ENCODE data around the gene HOXC12.

HOXC12 gene

DNA sequence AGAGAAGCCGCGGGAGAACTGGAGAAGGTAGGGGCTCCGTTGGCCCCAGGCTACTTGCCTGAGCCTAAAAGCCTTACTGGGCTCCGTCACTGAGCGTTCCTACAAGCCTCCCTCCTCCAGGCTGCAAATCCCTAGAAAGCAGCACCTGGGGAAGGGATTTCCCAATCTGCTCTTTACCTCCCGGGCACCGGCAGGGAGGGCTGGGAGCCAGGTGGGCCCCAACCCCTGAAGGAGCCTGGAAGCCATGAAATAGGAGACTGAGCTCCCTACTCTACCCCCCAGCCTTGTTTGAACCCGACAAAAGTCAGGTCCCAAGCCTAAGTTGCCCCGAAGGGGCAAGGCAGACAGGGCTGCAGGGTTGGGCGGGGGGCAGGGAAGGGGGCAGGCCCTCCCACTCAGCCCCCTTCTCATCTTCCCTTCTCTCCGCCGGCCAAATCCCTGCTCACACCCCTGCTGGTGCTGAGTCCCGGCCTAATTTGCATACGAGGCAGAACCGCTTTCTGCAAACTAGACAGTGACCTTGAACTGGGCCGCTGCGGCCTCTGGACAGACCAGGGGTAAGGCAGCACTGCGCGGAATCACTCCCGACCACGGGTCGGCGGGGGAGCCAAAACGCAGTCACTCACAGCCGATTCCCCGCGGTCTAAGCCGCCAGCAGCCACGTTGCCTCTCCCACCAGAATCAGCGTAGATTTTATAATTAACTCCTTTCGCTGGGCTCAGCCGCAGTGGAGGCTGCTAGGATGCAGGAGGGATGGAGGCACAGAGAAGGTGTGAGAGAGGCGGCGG is 3.7 kb upstream of the HOXC12 start:
- H3K4me3 ChIP-seq (ENCODE audit: insufficient read depth, low read depth, low read length): no peak overlapping the region
- H3K4me1 ChIP-seq (ENCODE audit: control insufficient read depth, insufficient read depth, low read length): no peaks in the 10 kb centered on the region
- H3K27ac ChIP-seq (ENCODE audit: insufficient read depth, low read depth, low read length, poor library complexity, severe bottlenecking): no peak overlapping the region
- 6 to 8% methylated on average over 34 of the region's 34 CpGs for WGBS, 2 experiments
- no peaks in the 10 kb centered on the region for H3K9me3 ChIP-seq (ENCODE audit: control insufficient read depth, low read length)
- H3K36me3 ChIP-seq (ENCODE audit: control insufficient read depth, insufficient read depth, low read length): no peaks in the 10 kb centered on the region
- peaks cover 100% of the 10 kb centered on the region for H3K27me3 ChIP-seq (ENCODE audit: control insufficient read depth, insufficient read depth, low read length, poor library complexity, severe bottlenecking)

DNA sequence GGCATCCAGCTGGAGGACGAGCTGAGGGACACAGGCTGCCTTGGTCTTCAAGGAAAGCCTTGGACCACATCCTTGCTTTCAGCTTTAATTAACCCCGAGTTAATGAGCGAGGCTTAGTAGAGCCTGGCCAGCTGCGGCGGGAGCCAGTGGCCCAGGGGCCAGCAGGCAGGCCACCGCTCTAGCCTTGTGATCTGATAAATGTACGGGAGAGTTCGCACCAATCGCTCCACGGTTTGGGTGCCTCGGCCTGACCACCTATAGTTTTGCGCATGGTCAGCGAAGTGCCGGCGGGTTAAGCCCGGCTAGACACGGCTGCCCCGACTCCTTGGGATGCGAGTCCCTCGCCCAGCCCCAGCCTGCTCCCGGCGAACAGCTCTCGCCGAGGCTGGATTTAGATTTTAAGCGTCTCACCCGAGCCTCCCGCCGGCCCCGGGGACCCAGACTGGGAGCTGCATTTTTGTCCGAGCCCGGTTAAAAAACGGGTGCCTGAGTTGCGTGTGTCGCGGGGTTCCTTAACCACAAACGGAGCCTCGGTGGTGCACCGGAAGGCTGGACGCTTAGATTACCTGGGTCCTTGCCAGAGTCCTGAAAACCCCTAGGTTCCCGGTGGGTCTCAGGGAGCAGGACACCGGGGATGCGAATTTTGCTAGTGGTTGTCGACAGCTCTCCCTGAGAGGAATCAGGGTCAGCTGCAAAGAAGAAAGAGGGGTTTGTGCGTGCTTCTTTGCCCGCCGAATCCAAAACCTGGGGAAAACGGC is 2.9 kb upstream of the HOXC12 start:
- Histone ChIP-seq H3K27me3 (ENCODE audit: control insufficient read depth, insufficient read depth, low read length, poor library complexity, severe bottlenecking) (peaks cover 100% of the 10 kb centered on the region), H3K4me3 (ENCODE audit: insufficient read depth, low read depth, low read length) (no peak overlapping the region), H3K27ac (ENCODE audit: insufficient read depth, low read depth, low read length, poor library complexity, severe bottlenecking) (no peak overlapping the region), H3K4me1 (ENCODE audit: control insufficient read depth, insufficient read depth, low read length) (no peaks in the 10 kb centered on the region), H3K36me3 (ENCODE audit: control insufficient read depth, insufficient read depth, low read length) (no peaks in the 10 kb centered on the region), H3K9me3 (ENCODE audit: control insufficient read depth, low read length) (no peaks in the 10 kb centered on the region)
- 8% methylated on average over 47 of the region's 47 CpGs for WGBS, 2 experiments

DNA sequence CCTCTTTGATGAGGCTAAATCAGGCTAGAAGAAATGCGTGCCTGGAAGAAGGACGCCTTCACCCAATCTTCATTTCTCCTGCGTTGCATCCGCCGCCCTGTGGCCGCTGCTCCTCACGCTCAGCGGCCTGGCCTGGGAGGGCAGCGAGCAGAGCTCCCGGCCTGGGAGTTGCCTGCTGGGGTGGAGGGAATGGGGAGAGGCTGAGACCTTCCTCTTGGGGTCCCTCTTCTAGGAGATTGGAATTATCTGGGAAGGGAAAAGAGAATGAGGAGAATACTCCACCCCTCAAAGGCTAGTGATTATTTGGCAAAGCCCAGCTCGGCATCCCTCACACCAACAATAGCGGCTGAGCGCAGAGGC is 2.4 kb upstream of the HOXC12 start:
- Histone ChIP-seq H3K27me3 (ENCODE audit: control insufficient read depth, insufficient read depth, low read length, poor library complexity, severe bottlenecking) (peaks cover 100% of the 10 kb centered on the region), H3K36me3 (ENCODE audit: control insufficient read depth, insufficient read depth, low read length) (no peaks in the 10 kb centered on the region), H3K4me3 (ENCODE audit: insufficient read depth, low read depth, low read length) (no peak overlapping the region), H3K4me1 (ENCODE audit: control insufficient read depth, insufficient read depth, low read length) (no peaks in the 10 kb centered on the region), H3K27ac (ENCODE audit: insufficient read depth, low read depth, low read length, poor library complexity, severe bottlenecking) (no peak overlapping the region), H3K9me3 (ENCODE audit: control insufficient read depth, low read length) (no peaks in the 10 kb centered on the region)
- WGBS, 2 experiments: 4 to 5% methylated on average over 13 of the region's 13 CpGs

DNA sequence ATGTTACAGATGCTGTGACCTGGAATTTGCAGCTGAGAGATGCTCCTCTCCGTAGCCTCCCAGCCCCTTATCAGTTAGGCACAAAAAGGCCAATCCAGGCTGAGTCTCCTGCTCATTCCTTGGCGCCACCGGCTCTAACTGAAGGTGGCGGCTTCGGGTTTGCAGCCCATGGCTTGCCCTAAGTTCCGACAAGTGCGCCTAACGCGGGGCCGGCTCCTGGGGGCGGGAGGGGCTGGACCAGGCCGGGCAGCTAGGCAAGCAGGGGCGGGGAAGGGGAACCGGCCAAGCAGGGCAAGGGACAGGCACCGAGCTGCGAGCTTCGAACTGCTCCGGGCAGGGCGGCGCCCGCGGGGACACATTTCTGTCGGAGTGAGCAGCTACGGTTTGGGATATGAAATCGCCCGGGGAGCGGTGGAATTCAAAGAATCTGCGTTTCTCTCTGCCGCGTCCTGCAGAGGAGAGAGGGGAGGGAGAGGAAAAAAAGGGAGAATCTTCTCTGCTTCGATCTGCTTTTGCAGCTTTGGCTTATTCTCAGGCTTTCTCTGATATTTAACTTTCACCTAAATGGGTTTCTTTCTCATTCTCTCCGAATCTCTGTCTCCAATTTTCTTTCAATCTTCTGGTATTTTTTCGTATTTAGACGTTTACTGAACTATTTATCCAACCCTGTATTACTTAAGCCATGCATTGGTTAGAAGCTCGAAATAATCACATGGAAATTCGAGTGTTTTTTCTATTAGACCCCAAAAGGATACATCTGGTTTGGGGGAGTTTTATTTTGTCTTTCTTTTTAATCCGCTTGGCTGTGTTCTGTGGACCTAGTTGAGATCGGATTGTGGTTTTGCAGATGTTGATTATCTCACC is 1.6 kb upstream of the HOXC12 start:
- Histone ChIP-seq H3K36me3 (ENCODE audit: control insufficient read depth, insufficient read depth, low read length) (no peaks in the 10 kb centered on the region), H3K4me3 (ENCODE audit: insufficient read depth, low read depth, low read length) (no peak overlapping the region), H3K9me3 (ENCODE audit: control insufficient read depth, low read length) (no peaks in the 10 kb centered on the region), H3K27me3 (ENCODE audit: control insufficient read depth, insufficient read depth, low read length, poor library complexity, severe bottlenecking) (peaks cover 100% of the 10 kb centered on the region), H3K4me1 (ENCODE audit: control insufficient read depth, insufficient read depth, low read length) (no peaks in the 10 kb centered on the region), H3K27ac (ENCODE audit: insufficient read depth, low read depth, low read length, poor library complexity, severe bottlenecking) (no peak overlapping the region)
- 5 to 6% methylated on average over 38 of the region's 38 CpGs for WGBS, 2 experiments

DNA sequence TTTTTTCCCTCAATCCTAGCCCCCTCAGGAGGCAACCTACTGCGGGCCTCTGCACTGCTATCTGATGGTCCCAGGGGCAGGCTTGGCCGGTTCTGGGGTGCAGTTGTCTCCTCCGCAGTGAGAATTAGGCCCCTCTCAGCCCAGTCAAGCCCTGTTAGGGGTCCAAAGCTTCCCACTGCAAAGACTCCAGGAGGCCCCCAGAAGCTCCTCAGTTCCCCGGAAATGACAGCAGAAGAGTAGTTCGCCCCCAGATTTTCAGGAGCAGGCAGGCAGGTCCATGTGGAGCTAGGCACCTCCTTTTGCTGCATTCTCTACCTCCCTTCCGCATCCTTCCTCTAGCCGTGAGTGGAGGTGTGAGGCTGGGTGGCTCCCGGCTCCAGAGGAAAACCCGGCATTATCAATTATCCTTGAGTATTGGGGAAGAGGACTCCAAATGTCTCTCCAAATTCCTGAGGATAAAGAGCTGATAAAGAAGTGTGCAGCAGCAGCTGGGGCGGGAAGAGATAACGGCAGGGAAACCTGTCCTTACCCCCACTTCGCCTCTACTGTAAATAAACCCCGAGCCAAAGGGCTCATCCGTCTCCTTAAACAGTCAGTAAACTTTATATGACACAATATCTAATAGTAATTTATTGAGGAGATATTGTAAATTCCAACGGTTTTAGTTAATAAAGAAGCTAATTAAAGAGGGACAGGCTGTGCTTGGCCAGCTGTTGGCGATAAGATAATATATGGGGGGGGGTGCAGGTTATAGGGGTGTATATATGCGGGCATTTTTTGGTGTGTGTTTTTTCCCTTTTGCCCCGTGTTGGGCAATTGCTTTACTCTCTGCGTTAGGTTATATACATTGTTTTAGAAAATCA is 641 bp upstream of the HOXC12 start:
- 26 to 28% methylated on average over 16 of the region's 19 CpGs for WGBS, 2 experiments

DNA sequence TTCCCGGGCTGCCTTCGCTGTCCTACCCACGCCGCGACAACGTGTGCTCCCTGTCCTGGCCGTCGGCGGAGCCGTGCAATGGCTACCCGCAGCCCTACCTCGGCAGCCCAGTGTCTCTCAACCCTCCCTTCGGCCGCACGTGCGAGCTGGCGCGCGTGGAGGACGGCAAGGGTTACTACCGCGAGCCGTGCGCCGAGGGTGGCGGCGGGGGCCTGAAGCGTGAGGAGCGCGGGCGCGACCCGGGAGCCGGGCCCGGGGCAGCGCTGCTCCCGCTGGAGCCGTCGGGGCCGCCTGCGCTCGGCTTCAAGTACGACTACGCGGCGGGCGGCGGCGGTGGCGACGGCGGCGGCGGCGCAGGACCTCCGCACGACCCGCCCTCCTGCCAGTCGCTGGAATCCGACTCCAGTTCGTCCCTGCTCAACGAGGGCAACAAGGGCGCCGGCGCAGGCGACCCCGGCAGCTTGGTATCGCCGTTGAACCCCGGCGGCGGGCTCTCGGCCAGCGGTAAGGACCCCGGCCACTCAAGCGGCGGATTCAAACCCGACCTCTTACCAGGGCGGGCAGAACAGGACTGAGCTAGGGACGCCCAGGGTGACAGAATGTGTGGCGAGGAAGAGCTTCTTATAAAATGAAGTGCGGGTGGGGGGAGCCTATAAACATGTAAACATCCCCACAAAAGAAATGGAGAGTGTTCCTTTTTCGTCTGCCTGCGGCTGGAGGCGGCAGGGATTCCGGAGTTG is 503 bp downstream of the HOXC12 start:
- Histone ChIP-seq H3K36me3 (ENCODE audit: control insufficient read depth, insufficient read depth, low read length) (no peaks in the 10 kb centered on the region), H3K9me3 (ENCODE audit: control insufficient read depth, low read length) (no peaks in the 10 kb centered on the region), H3K4me1 (ENCODE audit: control insufficient read depth, insufficient read depth, low read length) (no peaks in the 10 kb centered on the region), H3K4me3 (ENCODE audit: insufficient read depth, low read depth, low read length) (no peak overlapping the region), H3K27me3 (ENCODE audit: control insufficient read depth, insufficient read depth, low read length, poor library complexity, severe bottlenecking) (peaks cover 100% of the 10 kb centered on the region), H3K27ac (ENCODE audit: insufficient read depth, low read depth, low read length, poor library complexity, severe bottlenecking) (no peak overlapping the region)
- WGBS, 2 experiments: 4 to 5% methylated on average over 85 to 86 of the region's 86 CpGs

More for the DNA sequence above, 641 bp upstream of the HOXC12 start:
- Histone ChIP-seq H3K4me3 (ENCODE audit: insufficient read depth, low read depth, low read length) (no peak overlapping the region), H3K27me3 (ENCODE audit: control insufficient read depth, insufficient read depth, low read length, poor library complexity, severe bottlenecking) (peaks cover 100% of the 10 kb centered on the region), H3K4me1 (ENCODE audit: control insufficient read depth, insufficient read depth, low read length) (no peaks in the 10 kb centered on the region), H3K27ac (ENCODE audit: insufficient read depth, low read depth, low read length, poor library complexity, severe bottlenecking) (no peak overlapping the region), H3K36me3 (ENCODE audit: control insufficient read depth, insufficient read depth, low read length) (no peaks in the 10 kb centered on the region), H3K9me3 (ENCODE audit: control insufficient read depth, low read length) (no peaks in the 10 kb centered on the region)

DNA sequence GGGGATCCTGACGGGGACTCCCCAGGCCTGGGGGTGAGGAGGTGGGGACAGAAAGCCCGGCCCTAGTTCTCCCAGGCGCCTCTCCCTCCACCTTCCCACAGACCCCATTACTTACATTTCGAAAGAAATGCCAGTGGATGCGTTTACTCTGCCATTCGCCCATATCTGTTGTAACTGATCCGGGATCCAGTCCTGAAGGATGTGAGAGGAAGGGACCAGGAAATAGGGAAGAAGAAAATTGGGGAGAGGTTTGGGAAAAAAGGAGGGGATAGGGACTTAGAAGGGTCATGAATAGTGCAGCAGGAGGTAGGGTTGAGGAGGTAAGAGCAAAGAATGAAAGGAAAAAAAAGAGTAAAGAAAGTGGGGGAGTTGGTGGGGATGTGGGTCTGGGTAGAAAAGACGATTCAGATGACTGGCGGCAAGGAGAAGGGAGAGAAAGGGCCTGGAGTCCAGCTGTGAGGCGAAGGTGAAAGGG is 1.1 kb downstream of the HOXC12 start:
- H3K4me3 ChIP-seq (ENCODE audit: insufficient read depth, low read depth, low read length): no peak overlapping the region
- peaks cover 100% of the 10 kb centered on the region for H3K27me3 ChIP-seq (ENCODE audit: control insufficient read depth, insufficient read depth, low read length, poor library complexity, severe bottlenecking)
- H3K4me1 ChIP-seq (ENCODE audit: control insufficient read depth, insufficient read depth, low read length): no peaks in the 10 kb centered on the region
- no peaks in the 10 kb centered on the region for H3K36me3 ChIP-seq (ENCODE audit: control insufficient read depth, insufficient read depth, low read length)
- H3K9me3 ChIP-seq (ENCODE audit: control insufficient read depth, low read length): no peaks in the 10 kb centered on the region
- H3K27ac ChIP-seq (ENCODE audit: insufficient read depth, low read depth, low read length, poor library complexity, severe bottlenecking): no peak overlapping the region
- WGBS, 2 experiments: 12% methylated on average over 10 of the region's 10 CpGs

DNA sequence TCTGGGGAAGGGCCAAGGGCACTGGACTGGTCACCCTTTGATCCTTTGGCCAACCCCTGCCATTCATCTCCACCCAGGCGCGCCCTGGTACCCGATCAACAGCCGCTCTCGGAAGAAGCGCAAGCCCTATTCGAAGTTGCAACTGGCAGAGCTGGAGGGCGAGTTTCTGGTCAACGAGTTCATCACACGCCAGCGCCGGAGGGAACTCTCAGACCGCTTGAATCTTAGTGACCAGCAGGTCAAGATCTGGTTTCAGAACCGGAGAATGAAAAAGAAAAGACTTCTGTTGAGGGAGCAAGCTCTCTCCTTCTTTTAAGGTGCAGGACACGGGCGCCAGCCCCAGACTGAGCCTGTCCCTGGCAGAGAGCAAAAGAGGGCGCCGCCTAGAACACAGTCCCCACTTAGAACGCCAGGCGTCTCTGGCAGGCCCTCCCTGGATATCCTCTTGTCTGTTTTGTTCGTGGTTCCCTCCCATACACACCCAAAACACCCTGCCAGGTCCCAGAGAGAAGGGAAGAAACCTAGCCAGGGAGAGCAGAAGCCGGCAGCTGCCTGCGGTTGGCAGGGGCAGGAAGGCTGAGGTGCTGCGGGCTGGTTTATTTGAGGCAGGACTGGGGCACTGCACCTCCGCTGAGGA is 1.7 kb downstream of the HOXC12 start:
- WGBS, 2 experiments: 17 to 18% methylated on average over 25 of the region's 25 CpGs
- Histone ChIP-seq H3K9me3 (ENCODE audit: control insufficient read depth, low read length) (no peaks in the 10 kb centered on the region), H3K27ac (ENCODE audit: insufficient read depth, low read depth, low read length, poor library complexity, severe bottlenecking) (no peak overlapping the region), H3K36me3 (ENCODE audit: control insufficient read depth, insufficient read depth, low read length) (no peaks in the 10 kb centered on the region), H3K4me1 (ENCODE audit: control insufficient read depth, insufficient read depth, low read length) (no peaks in the 10 kb centered on the region), H3K4me3 (ENCODE audit: insufficient read depth, low read depth, low read length) (no peak overlapping the region), H3K27me3 (ENCODE audit: control insufficient read depth, insufficient read depth, low read length, poor library complexity, severe bottlenecking) (peaks cover 100% of the 10 kb centered on the region)

Data from ectodermal cell (in vitro differentiated cells).